NCI-H1694 treated with DMSO at 0.1 percent for 48 hours (cell line): ENCODE measurements around the gene PMFBP1.
A peak's percentile ranks its signal among the peaks of the same experiment; 100 is the strongest.

ENCODE experiments used
- DNase-seq: peaks from one replicate; lab custom pipeline; 2025; lab: John Stamatoyannopoulos, UW

PMFBP1 gene

GRCh38 chr16:72172105-72173034 lies at the start of gene PMFBP1:
Gene PMFBP1, minus strand, starts transcription at chr16:72172155. Its CDS starts 947 bp downstream, at chr16:72171208.
- DNase-seq: peak; percentile 24

- DNase-seq: no peak
These were observed 49.7 kb upstream of the PMFBP1 start for GRCh38 chr16:72221630-72222024.

GRCh38 chr16:72220875-72221629 lies 49.1 kb upstream of the PMFBP1 start:
- peak; percentile 68 for DNase-seq

GRCh38 chr16:72219282-72219681 lies 47.3 kb upstream of the PMFBP1 start:
- DNase-seq: no peak

GRCh38 chr16:72216767-72217166 lies 44.8 kb upstream of the PMFBP1 start:
- DNase-seq: no peak

GRCh38 chr16:72214821-72215220 lies 42.9 kb upstream of the PMFBP1 start:
- no peak for DNase-seq

- DNase-seq: no peak
These were observed 39.2 kb upstream of the PMFBP1 start for GRCh38 chr16:72211110-72211509.

GRCh38 chr16:72210555-72210954 lies 38.6 kb upstream of the PMFBP1 start:
- no peak for DNase-seq

- no peak for DNase-seq
These were observed 38.1 kb upstream of the PMFBP1 start for GRCh38 chr16:72210072-72210471.

- DNase-seq: no peak
These were observed 34.3 kb upstream of the PMFBP1 start for GRCh38 chr16:72206299-72206698.

- no peak for DNase-seq
These were observed 31.4 kb upstream of the PMFBP1 start for GRCh38 chr16:72203401-72203800.

GRCh38 chr16:72202014-72202413 lies 30.1 kb upstream of the PMFBP1 start:
- no peak for DNase-seq

- DNase-seq: no peak
These were observed 29.4 kb upstream of the PMFBP1 start for GRCh38 chr16:72201387-72201786.

- peak; percentile 31 for DNase-seq
These were observed 27.9 kb upstream of the PMFBP1 start for GRCh38 chr16:72199761-72200337.

GRCh38 chr16:72198771-72199201 lies 26.8 kb upstream of the PMFBP1 start:
- DNase-seq: no peak

GRCh38 chr16:72198021-72198711 lies 26.2 kb upstream of the PMFBP1 start:
- peak; percentile 77 for DNase-seq

GRCh38 chr16:72197545-72197944 lies 25.6 kb upstream of the PMFBP1 start:
- DNase-seq: no peak

- DNase-seq: peak; percentile 46
These were observed 23.7 kb upstream of the PMFBP1 start for GRCh38 chr16:72195609-72196008.

GRCh38 chr16:72191551-72191950 lies 19.6 kb upstream of the PMFBP1 start:
- peak; percentile 32 for DNase-seq

- no peak for DNase-seq
These were observed 18.0 kb upstream of the PMFBP1 start for GRCh38 chr16:72189865-72190371.

GRCh38 chr16:72188541-72188940 lies 16.6 kb upstream of the PMFBP1 start:
- DNase-seq: peak; percentile 87

- peak; percentile 68 for DNase-seq
These were observed 15.6 kb upstream of the PMFBP1 start for GRCh38 chr16:72187551-72187950.
